Measurements from ENCODE around the gene ANXA2R.
A peak's percentile ranks its signal among the peaks of the same experiment; 100 is the strongest.

GRCh38 chr5:43020399-43020746 is 19.7 kb downstream of the ANXA2R start:
- TF ChIP-seq CTCF (IDR thresholded peaks at IDR 0.05) (no peak), POLR2A (IDR thresholded peaks at IDR 0.05; ENCODE audit: low read depth) (no peak), POLR2AphosphoS5 (IDR thresholded peaks at IDR 0.05) (peak in 1 of 2 donors; percentile 1), EP300 (IDR thresholded peaks at IDR 0.05) (no peak)
